ENCODE measurements around the gene PITX2. TPM values are rescaled to one million over a fixed set of nuclear protein-coding genes. Genes with fewer than 3 reads are reported as not detected.
"Not testable (repeated sequence)": the region's sequence is repeated elsewhere in the genome, so short reads cannot be mapped to it uniquely, and the experiment has no call there.

Gene PITX2
- polyA plus RNA-seq, 3 donors: 0.12 to 0.55 (median 0.22) TPM

DNA sequence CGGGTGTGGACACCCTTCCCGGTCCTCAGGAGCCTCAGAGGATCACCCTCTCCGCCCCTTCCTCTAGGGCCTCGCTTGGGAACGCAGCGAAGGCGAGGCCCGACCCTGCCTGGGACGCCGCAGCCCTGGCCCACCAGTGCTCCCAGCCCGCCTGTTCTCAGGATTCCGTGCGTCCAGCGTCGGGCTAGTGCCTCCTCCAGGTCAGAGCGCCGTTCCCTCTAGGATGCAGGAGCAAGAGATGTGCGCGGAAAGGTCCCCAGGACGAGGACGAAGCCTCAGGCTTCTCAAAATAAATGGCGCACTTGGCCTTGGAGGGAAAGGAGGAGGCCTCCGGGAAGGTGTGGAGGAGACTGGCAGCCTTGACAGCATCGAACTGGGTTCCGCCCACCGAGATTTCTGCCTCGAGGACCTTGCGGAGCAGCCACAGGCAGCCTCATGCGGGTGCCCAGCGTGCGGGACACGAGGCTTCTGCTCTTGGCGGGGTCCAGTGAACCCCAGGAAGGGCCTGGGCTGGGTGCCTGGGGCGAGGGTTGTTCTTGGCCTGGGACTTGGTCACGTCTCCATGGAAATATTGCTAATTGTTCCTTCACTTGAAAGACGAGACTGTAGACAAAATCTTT is 35.1 kb downstream of the PITX2 start:
- no peak overlapping the region for H3K27ac ChIP-seq (ENCODE audit: low read depth, low read length)
- 88 to 95% (median 93%) methylated on average over 36 of the region's 36 CpGs for WGBS, 3 donors

DNA sequence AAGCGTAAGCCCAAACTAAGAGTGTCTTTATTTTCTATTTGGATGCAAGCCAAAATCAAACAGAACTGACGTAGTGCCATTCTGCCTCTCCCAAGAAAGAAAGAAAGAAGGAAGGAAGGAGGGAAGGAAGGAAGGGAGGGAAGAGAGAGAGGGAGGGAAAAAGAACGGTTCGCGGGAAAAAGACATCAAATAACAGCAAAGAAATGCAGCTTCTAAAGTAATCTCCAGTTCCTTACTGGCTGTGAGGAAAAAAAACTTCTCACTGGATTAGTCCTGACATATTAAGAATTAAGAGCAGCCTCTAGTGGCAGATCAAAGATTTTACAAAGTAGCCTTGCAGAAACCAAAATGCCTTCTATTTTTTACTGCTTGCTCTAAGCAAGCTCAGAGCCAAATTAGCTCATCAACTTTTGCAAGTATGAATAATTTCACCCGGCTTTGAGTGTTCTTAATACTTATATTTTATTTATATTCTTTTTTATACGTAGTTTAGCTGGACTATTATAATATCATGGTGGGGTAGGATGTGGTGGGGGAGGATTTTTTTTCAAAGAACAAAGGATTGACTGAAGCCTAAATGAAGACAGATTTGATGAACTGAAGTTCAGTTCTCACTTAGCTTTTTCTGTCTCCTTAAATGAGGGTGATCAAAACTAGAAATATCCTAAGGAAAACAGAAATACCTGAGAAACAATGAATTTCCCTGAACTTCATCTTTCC is 36.6 kb downstream of the PITX2 start:
- H3K27ac ChIP-seq (ENCODE audit: low read depth, low read length): no peak overlapping the region
- WGBS, 3 donors: 16 to 24% (median 18%) methylated on average over 7 of the region's 7 CpGs

DNA sequence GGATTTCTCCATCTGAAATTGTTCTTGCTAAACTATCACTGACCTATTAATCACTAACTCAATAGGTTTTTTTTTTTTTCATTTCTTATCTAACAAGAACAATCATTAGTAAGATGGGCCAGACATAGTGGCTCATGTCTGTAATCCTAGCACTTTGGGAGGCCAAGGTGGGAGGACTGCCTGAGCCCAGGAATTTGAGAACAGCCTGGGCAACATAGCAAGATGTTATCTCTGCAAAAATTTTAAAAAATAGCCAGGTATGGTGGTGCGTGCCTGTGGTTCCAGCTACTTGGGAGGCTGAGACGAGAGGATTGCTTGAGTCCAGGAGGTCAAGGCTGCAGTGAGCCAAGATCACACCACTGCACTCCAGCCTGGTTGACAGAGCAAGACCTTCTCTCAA is 46.2 kb downstream of the PITX2 start:
- WGBS, 3 donors: 83 to 92% (median 92%) methylated on average over 2 of the region's 2 CpGs
- not testable (repeated sequence) for H3K27ac ChIP-seq (ENCODE audit: low read depth, low read length)

Other genes starting within 250 kb of the PITX2 start
- 10 to 100 TPM in 1 of 3 donors, 1 to 10 TPM in 2; 1.4 to 17.8 (median 5.1) TPM for gene ENPEP, start 146.9 kb downstream of the PITX2 start, polyA plus RNA-seq